Thyroid gland (tissue), 4 donors: Measurements from ENCODE around the gene MOBP. TPM values are rescaled to one million over a fixed set of nuclear protein-coding genes. Genes with fewer than 3 reads are reported as not detected.
A peak's percentile ranks its signal among the peaks of the same experiment; 100 is the strongest.

Experiments
- DNase-seq, 2 donors: peaks; one replicate each; pipeline ENCODE4 v3.0.0-alpha.2; 2019
- H3K27ac ChIP-seq, 3 donors: fragments of 200-600 bp; sonication (generic); 1 replicate in 2 of 3; 2 replicates in 1 of 3; pipeline ENCODE4 v1.5.1; 2016 to 2019; ENCODE audit warnings: mild to moderate bottlenecking in 1 of 3, moderate library complexity in 1 of 3
- H3K27me3 ChIP-seq: fragments of 200-600 bp; sonication (generic); one replicate; pipeline ENCODE4 v1.5.1; 2019
- H3K36me3 ChIP-seq, 2 donors: fragments of 200-600 bp; sonication (generic); one replicate each; pipeline ENCODE4 v1.5.1; 2016 to 2019
- H3K4me1 ChIP-seq, 2 donors: fragments of 200-600 bp; sonication (generic); one replicate each; pipeline ENCODE4 v1.5.1; 2017 to 2019
- H3K4me3 ChIP-seq, 3 donors: fragments of 200-600 bp; sonication (generic); replicated peaks in 1 of 3; 1 replicate in 2 of 3; 2 replicates in 1 of 3; pipeline ENCODE4 v1.5.1; 2016; ENCODE audit warnings: mild to moderate bottlenecking in 1 of 3
- H3K9me3 ChIP-seq: fragments of 200-600 bp; sonication (generic); one replicate; pipeline ENCODE4 v1.5.1; 2017
- CTCF ChIP-seq, 6 experiments: fragments of 200-600 bp in 3 of 6; fragments of 450-650 bp in 3 of 6; sonication (generic) in 3 of 6; IDR thresholded peaks; one replicate each; pipeline ENCODE4 v1.5.1; 2016 to 2019; ENCODE audit warnings: antibody characterized with exemption in 6 of 6, mild to moderate bottlenecking in 2 of 6, inconsistent platforms in 1 of 6, moderate library complexity in 1 of 6
- POLR2A ChIP-seq, 2 donors: fragments of 450-650 bp; IDR thresholded peaks; one replicate each; pipeline ENCODE4 v1.6.1; 2017; ENCODE audit warnings: antibody characterized with exemption in 2 of 2, mild to moderate bottlenecking in 2 of 2, moderate library complexity in 1 of 2
- WGBS, 2 donors: methylation state at CpG; one replicate each; pipeline ENCODE4 v1.1.5; 2017; 5-methylcytosine and 5-hydroxymethylcytosine counted together
- intact Hi-C: fragments of 100-400 bp; cut with DNase I; formaldehyde crosslinking; loops from one replicate; pipeline ENCODE4 v1.15.1; 2023
- total RNA-seq, 4 donors: library from RNA; depleted of rRNA; stranded (reverse); fragments of >200 nt; gene quantifications; one replicate each; pipeline ENCODE4 v1.2.3, GENCODE V29; 2016

The MOBP gene
- total RNA-seq, 4 donors from 2014 or later = not detected

- no peaks in the 10 kb centered on the region for H3K9me3 ChIP-seq
- WGBS, 2 donors = 0 to 55% methylated on average over 1 of the region's 1 CpG
- H3K4me1 ChIP-seq = no peaks in the 10 kb centered on the region
- no peak for DNase-seq
- TF ChIP-seq POLR2A (IDR thresholded peaks at IDR 0.05) (no peak), CTCF (IDR thresholded peaks at IDR 0.05) (no peak)
- no peaks in the 10 kb centered on the region for H3K27me3 ChIP-seq
- H3K27ac ChIP-seq = no peak overlapping the region
- no peak overlapping the region for H3K4me3 ChIP-seq
- intact Hi-C loops = no loop called here
- H3K36me3 ChIP-seq = no peaks in the 10 kb centered on the region
Observed at GRCh38 chr3:39426312-39426711, 41.2 kb upstream of the MOBP start.

GRCh38 chr3:39427506-39427905 lies 40.0 kb upstream of the MOBP start:
- H3K9me3 ChIP-seq = no peaks in the 10 kb centered on the region
- H3K27me3 ChIP-seq = no peaks in the 10 kb centered on the region
- no peak for DNase-seq
- intact Hi-C loops = no loop called here
- H3K27ac ChIP-seq = no peak overlapping the region
- no peaks in the 10 kb centered on the region for H3K4me1 ChIP-seq
- no peaks in the 10 kb centered on the region for H3K36me3 ChIP-seq
- no peak for TF ChIP-seq POLR2A (IDR thresholded peaks at IDR 0.05)
- no peak for TF ChIP-seq CTCF (IDR thresholded peaks at IDR 0.05)
- 88 to 100% methylated on average over 1 of the region's 1 CpG for WGBS, 2 donors
- no peak overlapping the region for H3K4me3 ChIP-seq

- TF ChIP-seq CTCF (IDR thresholded peaks at IDR 0.05) (no peak), POLR2A (IDR thresholded peaks at IDR 0.05) (no peak)
- Histone ChIP-seq H3K9me3 (no peaks in the 10 kb centered on the region), H3K4me3 (no peak overlapping the region), H3K27me3 (no peaks in the 10 kb centered on the region), H3K4me1 (peaks cover 0 to 3% of the 10 kb centered on the region in 2 donors), H3K36me3 (no peaks in the 10 kb centered on the region), H3K27ac (no peak overlapping the region)
- peak; percentile 31 to 37 for DNase-seq
- WGBS, 2 donors = 33 to 46% methylated on average over 7 to 16 of the region's 22 CpGs
- intact Hi-C loops = no loop called here
Observed at GRCh38 chr3:39428745-39429201, 38.7 kb upstream of the MOBP start.

- no peak overlapping the region for H3K4me3 ChIP-seq
- H3K9me3 ChIP-seq = no peaks in the 10 kb centered on the region
- intact Hi-C loops = no loop called here
- no peaks in the 10 kb centered on the region for H3K27me3 ChIP-seq
- peaks cover 0 to 3% of the 10 kb centered on the region in 2 donors for H3K4me1 ChIP-seq
- 82 to 92% methylated on average over 11 of the region's 11 CpGs for WGBS, 2 donors
- no peak for DNase-seq
- no peaks in the 10 kb centered on the region for H3K36me3 ChIP-seq
- H3K27ac ChIP-seq = no peak overlapping the region
- TF ChIP-seq CTCF (IDR thresholded peaks at IDR 0.05) (no peak), POLR2A (IDR thresholded peaks at IDR 0.05) (no peak)
Observed at GRCh38 chr3:39429466-39429865, 38.0 kb upstream of the MOBP start.

- Histone ChIP-seq H3K27me3 (no peaks in the 10 kb centered on the region), H3K4me1 (peaks cover 0 to 3% of the 10 kb centered on the region in 2 donors), H3K36me3 (no peaks in the 10 kb centered on the region), H3K4me3 (no peak overlapping the region), H3K9me3 (no peaks in the 10 kb centered on the region), H3K27ac (no peak overlapping the region)
- WGBS, 2 donors = 92% methylated on average over 5 of the region's 5 CpGs
- DNase-seq = no peak
- TF ChIP-seq CTCF (IDR thresholded peaks at IDR 0.05) (no peak), POLR2A (IDR thresholded peaks at IDR 0.05) (no peak)
- intact Hi-C loops = no loop called here
Observed at GRCh38 chr3:39432342-39432741, 35.1 kb upstream of the MOBP start.
